IPS-11a (cell line): ENCODE data around the gene HIVEP3.

Experiments used
- H3K4me3 ChIP-seq: one replicate; pipeline ENCODE4 v1.5.1; 2013; ENCODE audit warnings: low read depth, low read length, control low read depth

Gene HIVEP3

DNA sequence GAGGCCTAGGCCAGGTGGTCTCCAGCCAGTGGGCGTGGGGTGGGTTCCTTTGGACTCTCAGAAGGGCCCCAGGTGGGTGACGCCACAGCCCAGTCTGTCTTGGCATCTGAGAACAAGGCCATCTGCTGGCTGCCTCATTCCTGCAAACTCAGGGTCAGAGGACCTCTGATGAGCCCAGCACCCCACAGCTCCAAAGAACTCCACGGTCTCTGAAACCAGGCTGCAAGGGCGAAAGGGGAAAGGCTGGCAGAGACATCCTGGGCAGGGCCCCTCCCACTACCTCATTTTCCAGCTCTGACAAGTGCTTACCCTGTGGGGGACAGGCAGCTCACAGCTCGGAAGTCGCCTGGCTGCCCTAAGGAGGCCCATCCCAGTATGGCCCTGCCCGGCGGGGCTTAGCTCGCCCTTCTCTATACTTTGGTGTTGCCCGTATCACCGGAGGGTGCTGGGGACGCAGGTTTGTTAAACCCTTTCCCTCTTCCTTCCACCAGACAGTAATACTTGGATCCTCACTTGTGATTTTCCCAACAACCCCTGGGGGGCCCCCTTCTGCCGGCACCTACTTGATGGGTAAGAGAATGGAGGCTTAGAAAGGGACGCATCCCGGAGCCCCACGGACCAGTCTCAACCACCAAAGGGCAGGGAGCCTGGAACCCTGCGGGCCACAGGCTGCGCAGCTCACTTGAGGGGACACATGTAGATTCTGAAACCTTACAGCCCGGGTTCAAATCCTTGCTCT lies 423.3 kb downstream of the HIVEP3 start:
- H3K4me3 ChIP-seq: no peak overlapping the region

DNA sequence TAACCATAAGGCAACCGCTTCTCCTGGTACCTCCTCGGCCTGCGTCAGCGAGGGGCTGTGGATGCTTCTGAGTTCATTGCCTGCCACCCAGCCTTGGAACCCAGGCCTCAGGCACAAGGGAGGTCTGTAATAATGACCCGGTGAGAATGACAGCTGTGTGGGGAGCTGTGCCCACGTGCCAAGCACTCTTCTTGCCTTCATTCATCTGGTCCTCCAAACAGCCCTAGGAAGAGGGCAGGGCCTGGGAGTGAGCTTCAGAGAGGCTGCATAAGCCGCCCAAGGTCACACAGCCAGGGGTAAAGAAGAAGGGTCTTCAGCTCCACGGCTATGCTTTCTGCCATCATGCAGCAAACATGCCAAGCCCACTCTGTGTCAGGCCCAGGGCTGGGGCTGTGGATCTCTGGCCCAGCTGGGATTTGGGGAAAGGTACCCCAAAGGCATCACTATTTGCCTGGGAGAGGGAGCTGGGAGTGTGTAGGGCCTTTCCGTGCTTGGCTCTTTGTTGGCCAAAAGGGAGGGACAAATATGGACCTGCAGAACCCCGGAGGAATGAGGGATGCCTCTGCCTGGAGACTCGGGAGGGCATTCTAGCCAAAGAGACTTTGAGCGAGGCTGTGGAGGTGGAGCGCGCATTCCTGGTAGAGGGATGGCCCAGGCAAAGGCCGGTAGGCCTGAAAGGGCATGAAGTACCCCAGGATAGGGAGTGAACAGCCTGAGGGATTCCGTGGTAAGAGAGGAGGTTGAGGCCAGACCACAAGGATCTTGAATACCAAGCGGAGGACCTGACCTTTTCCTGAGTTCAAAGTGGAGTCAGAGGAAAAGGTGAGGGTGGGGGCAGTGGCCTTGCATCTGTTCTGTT lies 424.1 kb downstream of the HIVEP3 start:
- no peak overlapping the region for H3K4me3 ChIP-seq

DNA sequence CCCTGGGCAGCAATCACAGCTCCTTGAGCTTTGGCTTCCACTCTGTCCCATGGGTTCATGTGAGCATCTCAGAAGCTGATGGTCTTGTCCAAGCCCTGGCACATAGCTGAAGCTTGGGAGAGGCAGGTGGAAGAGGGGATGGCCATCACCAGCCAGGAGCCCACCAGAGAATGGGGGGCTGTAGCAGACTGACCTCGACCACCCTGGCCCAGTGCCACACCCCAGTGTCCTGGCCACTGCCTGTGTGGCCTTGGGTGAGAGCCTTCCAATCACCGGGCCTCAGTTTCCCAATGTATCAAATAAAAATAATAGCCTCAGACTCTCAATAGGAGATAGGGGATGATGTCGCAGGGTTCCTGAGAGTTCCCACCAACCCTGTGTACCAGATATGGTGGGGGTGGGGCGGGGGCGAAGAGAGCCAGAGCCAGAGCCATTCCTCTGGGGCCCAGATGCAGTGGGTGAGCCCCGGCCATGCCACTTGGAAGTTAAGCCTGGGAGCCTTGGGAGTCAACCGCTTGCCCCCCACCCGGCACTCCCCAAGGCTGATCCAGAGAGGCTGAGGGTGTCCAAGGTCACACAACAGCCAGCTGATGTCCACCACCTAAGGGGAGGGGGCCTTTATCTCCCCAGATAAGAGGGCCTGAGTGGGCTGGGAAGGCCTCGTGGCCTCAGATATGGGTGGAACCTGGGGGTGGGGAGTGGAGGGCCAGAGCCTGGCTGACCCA lies 424.9 kb downstream of the HIVEP3 start:
- no peak overlapping the region for H3K4me3 ChIP-seq

DNA sequence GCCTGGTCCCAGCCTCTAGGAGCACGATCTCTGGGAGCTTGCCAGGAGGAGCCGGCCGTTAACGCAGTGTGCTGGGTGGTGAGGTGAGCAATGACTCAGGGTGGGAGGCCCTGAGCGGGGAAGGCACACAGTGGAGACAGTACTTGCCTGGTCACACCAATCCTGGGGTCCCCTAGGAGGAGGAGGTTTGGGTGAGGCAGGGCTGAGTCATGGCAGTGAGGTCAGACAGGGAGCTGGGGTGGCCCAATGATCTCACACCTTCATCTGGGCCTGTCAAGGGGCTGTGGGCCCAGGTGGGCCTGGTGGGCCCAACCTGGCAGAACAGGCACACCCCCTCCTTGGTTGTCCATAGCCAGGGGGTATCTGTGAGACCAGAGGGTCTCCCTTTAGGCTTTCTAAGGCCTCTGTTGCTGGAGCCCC lies 425.6 kb downstream of the HIVEP3 start:
- no peak overlapping the region for H3K4me3 ChIP-seq

DNA sequence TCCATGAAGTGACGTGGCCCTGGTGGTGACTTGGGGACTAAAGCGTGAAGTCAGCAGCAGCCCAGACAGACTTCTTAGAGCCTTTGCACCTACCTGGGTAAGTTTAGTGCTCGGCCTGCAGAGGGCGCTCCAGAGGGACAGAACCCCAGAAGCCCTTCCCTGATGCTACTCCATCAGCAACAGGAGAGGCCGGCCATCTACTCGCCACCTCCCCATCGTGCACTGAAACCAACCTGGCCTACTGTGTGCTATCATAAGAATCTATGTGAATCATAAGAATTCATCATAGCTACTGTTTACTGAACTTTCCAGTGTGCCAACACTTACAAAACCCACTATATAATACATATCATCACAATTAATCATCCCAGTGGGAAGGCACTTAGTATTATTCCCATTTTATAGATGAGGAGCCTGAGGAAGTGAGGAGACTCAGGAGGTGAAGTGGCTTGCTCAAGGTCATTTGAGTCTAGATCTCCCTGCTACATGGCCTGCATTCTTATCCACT lies 426.3 kb downstream of the HIVEP3 start:
- no peak overlapping the region for H3K4me3 ChIP-seq

DNA sequence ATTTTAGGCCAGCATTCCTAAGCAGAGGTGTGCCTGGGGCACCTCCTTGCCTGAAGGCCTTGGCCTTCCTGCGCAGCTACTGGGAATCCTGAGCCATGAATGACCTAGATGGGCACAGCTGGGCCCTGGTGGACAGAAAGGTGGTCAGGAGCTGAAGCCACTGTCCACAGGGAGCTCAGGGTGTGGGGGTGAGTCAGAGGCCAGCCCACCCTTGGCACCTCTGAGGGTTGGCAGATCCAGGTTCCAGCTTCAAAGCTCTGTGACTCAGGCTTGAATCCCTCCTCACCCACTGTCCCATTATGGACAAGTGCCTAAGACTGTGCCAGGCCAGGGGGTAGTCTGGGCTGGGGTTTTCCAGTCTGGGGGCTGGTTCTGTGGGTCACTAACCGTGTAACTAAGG lies 427.8 kb downstream of the HIVEP3 start:
- H3K4me3 ChIP-seq: no peak overlapping the region

DNA sequence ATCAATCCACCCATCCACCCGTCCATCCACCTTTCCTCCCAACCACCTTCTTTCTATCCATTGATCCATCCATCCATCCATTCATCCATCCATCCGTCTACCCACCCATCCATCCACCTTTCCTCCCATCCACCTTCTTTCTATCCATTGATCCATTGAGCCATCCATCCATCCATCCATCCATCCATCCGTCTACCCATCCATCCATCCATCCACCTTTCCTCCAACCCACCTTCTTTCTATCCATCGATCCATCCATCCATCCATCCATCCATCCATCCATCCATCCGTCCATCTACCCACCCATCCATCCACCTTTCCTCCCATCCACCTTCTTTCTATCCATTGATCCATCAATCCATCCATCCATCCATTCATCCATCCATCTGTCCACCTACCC lies 429.2 kb downstream of the HIVEP3 start:
- no peak overlapping the region for H3K4me3 ChIP-seq

DNA sequence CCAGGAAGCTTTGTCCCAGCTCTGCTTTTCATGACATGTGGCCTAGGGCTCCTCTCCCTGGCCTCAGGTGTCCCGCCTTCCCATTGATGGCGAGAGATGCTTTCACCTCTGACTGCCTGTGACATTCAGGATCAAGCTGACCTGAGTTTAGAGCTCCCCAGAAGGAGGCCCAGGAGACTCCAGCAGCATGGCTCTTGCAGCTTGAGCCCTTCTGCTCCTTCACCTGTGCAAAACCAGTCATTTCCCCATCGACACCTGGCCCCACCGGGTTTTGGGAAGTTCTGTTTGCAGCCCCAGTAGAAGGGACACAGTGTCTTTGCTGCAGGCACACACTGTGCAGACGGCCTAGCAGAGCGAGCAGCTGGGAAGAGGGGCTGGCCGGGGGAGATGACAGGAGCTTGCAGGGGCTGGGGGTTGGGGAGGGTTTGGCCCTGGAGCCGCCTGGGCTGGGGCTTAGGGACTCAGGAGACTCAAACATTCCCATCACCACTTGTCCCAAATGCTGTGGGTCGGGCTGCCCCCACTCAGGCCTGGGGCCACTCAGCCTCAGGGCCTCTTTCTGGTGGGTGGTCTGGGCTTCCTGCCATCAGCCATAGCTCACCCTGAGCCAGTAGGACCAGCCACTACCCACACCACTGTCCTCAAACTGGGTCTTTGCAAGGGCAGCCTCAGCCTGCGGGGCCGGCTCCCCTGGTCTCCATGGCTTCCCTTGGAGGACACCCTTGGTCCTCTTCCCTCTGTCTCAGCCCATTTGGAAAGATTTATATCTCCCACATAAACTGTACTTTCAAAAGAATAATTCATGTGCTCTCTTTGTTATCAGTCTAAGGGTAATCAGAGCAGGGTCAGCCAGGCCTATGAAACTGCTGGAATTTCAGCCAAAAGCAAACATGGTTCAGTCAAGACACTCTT lies 430.4 kb downstream of the HIVEP3 start:
- no peak overlapping the region for H3K4me3 ChIP-seq

DNA sequence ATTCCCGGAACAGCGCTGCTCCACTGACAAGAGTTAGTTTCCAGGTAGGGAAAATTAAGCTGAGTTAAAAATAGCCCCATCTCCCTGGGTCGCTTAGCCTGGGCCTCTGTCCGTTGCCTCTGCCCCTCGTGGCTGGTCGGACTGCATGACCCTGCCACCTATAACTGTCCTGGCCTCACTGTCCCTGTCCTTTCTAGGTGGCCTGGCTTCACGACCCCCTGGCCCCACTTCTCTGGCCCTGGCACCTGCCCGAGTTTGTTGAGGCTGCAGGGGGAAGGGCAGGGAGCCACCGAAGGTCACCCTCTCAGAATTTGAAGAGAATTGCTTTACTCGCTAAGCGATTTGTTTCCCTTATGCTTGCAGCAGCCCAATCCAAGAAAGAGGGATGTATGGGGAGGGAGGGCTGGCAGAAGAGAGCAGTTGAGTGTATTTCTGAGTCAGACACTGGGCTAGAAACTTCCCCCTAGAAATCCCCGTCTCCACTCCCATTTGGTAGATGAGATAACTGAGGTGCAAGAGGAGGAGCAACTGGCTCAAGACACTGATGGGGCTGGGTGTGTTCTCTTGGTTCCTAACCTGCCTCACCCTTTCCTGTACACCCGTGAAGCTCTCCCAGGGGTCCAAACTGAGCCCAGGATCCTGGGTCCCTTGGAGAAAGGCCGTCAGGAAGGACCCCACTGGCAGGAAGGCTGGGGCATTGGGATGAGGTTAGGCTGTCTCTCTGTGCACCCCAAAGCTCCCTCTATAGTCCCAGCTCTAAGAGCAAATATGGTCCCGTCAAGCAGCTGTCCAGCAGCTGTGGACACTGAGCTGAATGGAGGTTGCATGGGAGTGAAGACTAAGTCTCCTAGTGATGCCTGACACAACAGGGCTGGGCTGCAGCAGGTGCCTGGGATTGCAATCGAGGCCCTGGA lies 431.3 kb downstream of the HIVEP3 start:
- H3K4me3 ChIP-seq: no peak overlapping the region

DNA sequence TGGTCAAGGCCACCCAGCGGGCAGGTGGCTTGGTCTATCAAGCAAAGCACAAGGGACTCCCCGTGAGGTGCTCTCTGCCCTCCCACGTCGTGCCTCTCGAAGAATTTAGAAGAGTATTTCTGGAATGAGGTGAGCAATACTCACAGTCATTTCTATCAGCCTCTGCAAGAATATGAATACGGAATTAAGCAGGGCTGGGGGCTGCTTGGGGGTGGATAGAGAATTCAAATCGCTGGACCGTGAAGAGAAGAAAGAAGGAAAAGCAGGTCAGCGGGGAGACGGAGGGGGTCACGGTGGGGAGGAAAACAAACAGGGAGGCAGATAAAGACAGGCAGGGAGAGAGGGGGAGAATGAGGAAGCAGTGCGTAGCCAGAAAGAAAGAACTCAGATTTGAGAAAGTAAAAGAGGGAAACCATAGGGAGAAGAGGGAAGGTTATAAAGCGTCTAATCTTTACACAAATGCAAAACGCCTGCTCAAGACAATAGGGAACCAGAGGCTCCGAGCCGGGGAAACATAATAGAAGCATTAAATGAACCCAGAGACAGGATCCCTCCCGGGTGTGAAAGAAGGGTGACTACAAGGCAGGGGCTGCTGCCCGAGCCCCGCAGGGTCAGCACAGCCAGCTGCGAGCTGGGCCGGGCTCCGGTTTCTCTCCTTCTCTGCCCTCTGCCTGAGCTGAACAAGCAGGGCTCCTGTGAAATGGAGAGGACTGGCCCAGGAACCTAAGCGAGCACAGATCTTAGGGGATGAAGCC lies 432.2 kb downstream of the HIVEP3 start:
- H3K4me3 ChIP-seq: no peak overlapping the region

DNA sequence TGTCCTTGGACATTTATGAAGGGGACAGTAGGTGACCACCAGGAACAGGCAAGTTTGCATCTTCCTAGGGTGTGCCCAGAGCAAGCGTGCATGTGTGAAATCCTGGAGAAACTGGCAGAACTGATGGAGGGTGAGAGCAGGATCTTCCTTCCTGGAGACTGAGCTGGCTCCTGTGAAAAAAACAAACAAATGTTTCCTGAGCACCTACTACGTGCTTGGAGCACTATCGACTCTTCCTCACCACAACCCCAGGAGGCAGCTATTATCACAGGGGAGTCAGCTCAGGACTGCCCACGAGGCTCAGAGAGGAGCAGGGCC lies 432.7 kb downstream of the HIVEP3 start:
- H3K4me3 ChIP-seq: no peak overlapping the region

DNA sequence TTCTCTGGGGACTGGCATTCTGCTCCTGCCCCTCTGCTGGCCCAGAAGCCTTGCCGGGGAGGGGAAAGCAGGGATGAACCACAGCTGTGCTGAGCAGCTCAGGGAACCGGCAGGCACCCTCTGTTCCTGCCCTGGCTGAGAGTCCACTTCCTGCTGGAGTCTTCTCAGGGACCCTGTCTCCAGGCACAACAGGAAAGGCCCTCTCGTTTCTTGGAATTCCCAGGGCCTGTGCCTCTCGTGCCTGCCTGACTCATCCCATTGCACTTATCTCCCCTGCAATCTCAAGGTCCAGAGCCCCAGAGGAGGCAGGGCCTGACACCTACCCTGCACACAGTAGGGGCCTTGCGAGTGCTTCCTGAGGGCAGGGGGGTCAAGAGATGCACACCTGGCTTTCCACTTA lies 433.1 kb downstream of the HIVEP3 start:
- no peak overlapping the region for H3K4me3 ChIP-seq

DNA sequence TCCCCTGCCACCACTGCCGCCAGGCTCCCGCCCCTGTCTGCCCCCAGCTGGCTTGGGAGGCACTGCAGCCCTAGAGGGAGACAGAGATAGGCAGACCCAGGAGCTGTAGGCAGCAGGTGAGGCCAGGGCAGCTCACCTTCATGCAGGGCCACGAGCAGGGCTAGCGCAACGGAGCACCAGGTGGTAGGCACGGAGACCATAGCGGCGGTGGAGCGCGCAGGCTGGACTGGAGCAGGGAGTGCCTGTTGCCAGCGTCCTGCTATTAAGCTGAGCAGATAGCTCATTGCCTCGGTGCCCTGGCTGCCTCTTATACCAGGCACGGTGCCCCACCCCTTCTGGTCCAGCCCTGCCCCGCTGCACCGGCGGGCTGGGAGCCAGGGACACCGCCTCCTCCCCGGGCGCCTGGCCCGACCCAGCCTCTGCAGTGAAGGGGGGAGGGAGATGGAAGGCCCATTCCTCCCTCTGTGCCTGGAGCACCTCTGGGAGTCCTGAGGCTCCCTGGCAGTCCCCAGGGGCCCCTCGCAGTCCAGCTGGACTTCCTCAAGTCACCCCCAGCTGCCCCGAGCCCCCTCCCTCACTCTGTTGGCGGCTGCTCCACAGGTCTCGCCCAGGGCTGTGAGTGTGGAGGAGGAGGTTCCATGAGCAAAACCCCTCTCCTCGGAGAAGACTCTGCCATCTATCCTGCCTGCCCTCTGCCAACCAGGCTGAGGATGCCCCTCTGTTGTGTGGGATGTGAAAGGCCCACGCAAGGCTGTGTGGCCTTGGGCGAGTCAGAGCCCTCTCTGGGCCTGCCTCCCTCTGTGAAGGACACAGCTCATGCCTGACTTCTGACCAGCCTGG lies 434.1 kb downstream of the HIVEP3 start, which contains the start of gene EDN2:
Gene EDN2 (minus strand): TSS at position 282 of the 840 bp plus-strand sequence. CDS start 82 bp downstream, at position 200.
- H3K4me3 ChIP-seq: no peak within 1 kb of the TSS

DNA sequence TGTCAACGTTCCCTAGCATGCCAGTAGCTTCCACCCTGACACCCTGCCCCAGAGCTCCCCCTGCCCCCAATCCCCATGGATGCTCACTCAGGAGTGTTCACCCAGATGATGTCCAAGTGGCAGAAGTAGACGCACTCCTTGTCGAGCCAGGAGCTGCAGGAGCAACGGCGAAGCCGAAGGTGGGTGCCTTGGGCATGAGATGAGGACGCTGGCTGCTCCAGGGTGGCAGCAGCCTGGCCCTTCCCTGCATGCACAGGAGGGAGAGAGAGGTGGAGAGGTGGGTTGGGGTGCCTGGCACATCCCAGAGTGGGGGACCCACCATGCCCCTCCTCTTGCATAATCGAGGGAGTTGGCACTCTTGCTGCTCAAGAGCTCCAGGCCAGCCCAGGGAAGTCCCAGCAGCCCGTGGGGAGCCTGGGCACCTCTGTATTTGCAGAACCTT lies 434.7 kb downstream of the HIVEP3 start:
- no peak overlapping the region for H3K4me3 ChIP-seq

DNA sequence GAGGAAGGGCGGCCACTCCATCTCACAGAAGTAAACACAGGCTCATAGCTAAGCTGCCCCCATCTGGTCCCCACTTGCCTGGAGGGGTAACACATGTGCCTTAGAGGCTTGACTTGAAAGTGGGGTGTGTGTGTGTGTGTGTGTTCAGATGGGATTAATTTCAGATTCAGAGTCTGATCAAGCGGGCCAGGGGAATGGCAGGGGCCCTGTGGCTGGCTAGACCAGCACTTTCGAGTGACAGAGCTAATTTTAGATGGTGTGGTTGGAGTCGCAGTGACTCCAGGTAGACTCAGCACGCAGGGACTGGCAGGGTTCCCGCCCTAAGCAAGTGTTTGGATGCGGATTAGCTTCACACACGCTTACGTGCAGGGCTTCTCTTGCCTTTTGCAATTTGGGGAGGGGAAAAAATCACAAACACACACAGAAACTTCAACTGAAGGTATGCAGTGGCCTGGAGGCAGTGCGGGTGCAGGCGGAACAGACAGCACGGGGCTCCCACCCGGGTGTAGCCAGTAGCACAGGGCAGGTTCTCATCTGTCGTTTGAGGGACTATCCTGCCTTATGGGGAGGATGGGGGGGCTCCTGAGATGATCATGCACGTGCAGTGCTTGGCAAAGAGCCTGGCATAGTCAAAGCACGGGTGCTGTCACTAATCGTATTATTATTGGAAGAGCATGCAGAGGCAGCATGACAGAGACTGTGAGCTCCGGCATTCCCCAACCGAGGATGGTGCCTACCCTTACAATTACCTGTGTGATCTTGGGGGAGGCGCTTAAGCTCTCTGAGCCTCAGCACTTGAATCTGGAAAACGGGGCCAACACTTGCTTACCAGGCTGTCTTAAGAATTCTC lies 435.5 kb downstream of the HIVEP3 start:
- H3K4me3 ChIP-seq: no peak overlapping the region

DNA sequence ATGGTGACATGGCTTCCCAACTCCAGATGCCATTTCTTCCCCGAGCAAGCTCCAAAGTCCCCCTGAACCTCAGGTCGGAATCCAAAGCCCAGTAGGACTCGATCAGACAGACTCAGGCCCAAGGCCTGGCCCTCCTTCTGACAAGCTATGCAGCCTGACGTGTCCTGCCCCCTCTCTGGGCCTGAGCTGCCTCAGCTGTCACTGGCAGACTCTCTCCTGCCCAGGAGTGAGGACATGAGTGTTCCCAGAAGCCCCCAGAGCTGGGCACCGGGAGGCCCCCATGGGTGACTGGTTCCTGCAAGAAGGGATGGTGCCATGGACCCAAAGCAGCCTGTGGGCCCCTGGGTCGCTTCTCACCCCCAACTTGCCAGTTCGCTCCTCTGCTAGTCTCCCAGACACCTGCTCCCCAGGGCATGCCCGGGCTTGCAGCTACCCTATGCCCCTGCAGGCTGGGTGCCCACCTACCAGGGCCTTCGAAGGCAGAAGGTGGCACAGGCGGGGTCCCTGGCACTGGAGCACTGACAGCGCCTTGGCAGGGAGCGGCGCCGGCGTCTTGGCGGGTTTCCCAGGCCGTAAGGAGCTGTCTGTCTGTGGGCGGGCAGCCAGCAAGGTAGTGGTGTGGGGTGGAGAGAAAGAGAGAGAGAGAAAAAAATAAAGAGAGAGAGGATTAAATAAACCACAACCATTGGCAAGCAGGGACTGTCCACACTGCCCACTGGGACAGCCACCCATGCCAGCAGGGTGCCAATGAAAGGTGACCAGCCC lies 436.5 kb downstream of the HIVEP3 start:
- no peak overlapping the region for H3K4me3 ChIP-seq
